GM18517 (cell line): Measurements from ENCODE around the gene STX5.
"Not testable (repeated sequence)": the region's sequence is repeated elsewhere in the genome, so short reads cannot be mapped to it uniquely, and the experiment has no call there.

ENCODE experiments used
- ATAC-seq: cut with Tn5 transposase; IDR thresholded peaks from one replicate; pipeline ENCODE4 v1.9.1; 2021; ENCODE audit warnings: mild to moderate bottlenecking, moderate library complexity; ENCODE audit not compliant: unreplicated experiment

Gene STX5, protein sequence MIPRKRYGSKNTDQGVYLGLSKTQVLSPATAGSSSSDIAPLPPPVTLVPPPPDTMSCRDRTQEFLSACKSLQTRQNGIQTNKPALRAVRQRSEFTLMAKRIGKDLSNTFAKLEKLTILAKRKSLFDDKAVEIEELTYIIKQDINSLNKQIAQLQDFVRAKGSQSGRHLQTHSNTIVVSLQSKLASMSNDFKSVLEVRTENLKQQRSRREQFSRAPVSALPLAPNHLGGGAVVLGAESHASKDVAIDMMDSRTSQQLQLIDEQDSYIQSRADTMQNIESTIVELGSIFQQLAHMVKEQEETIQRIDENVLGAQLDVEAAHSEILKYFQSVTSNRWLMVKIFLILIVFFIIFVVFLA

DNA sequence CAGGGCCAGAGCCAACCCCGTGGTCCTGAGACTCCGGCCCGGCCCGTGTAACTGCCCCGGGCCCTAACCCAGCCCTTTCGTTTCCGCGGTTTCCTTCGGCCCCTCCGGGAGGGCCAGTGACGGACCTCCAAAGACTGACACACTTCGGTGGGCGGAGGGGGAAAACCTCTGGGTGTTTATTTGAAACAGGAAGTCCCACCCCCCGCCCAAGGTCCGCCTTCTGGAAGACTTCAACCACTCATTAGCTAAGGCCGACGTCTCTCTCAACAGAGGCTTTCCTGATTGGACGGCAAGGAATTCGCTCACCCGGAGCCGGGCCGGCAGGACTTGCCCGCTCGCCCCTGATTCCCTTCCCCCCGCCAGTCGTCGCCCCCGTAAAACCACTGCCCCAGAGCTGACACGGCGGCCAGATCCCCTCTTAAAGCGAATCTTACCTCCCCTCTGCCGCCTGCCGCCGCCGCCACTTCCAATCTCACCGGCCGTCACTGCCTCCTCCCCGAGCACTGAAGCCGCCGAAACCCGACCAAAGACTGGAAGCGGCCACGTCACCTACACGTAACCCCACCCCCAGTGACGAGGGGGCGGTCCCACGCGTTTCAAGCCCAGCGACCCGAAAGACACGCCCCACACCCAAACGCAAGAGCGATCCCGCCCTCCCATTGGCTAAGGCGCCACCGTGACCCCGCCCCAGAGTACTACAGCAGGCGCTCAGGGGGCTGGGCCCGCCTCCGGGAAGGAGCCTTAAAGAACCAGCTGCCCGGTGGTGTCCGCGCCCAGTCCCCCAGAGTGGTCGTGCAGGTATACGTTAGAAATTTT, at the start of gene STX5:
STX5 (minus strand) TSS at position 532 of the 816 bp plus-strand sequence. CDS start 808 bp downstream, outside the sequence.
- ATAC-seq = peak; percentile 60

DNA sequence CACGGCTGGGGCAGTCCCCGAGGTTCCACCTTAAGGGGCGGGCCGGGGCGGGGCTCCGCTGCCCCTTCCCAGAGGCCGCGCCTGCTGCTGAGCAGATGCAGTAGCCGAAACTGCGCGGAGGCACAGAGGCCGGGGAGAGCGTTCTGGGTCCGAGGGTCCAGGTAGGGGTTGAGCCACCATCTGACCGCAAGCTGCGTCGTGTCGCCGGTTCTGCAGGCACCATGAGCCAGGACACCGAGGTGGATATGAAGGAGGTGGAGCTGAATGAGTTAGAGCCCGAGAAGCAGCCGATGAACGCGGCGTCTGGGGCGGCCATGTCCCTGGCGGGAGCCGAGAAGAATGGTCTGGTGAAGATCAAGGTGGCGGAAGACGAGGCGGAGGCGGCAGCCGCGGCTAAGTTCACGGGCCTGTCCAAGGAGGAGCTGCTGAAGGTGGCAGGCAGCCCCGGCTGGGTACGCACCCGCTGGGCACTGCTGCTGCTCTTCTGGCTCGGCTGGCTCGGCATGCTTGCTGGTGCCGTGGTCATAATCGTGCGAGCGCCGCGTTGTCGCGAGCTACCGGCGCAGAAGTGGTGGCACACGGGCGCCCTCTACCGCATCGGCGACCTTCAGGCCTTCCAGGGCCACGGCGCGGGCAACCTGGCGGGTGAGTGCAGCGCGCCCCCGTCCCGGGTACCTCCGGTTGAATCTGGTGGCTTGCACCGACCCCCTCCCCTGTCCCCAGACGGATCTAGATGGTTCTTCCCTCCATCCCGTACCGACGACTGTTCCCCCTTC, 49.1 kb upstream of the STX5 start, which contains the start of gene SLC3A2:
SLC3A2 (plus strand) TSS at position 94 of the 776 bp plus-strand sequence; CDS start at position 222, 128 bp downstream.
- peak; percentile 53 for ATAC-seq

DNA sequence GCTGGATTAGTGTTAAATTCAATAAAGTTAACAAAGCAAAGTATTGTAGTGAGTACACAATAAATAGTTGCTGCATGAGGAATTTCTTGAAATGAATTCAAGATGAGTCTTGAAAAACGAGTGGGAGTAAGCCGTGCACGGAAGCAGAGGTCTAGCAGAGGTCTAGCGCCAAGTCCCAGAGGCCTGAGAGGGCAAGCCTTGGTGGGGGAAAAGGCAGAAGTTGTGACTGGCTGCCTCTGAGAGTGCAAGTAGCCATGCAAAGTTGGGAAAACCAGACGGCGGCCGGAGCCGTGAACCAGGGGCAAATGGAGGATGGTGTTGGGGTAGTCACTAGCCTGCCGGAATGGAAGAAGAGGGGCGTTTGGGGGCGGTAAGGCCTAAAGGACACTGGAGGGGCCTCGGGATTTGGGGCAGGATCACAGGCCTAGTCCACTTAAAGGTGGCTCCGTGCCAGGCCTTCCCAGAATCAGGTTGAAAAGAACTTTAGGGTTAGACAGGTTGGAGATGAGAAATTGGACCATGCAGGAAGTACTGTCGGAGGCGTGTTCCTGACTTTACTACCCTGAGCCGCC, 48.5 kb upstream of the STX5 start:
- ATAC-seq = peak; percentile 17

DNA sequence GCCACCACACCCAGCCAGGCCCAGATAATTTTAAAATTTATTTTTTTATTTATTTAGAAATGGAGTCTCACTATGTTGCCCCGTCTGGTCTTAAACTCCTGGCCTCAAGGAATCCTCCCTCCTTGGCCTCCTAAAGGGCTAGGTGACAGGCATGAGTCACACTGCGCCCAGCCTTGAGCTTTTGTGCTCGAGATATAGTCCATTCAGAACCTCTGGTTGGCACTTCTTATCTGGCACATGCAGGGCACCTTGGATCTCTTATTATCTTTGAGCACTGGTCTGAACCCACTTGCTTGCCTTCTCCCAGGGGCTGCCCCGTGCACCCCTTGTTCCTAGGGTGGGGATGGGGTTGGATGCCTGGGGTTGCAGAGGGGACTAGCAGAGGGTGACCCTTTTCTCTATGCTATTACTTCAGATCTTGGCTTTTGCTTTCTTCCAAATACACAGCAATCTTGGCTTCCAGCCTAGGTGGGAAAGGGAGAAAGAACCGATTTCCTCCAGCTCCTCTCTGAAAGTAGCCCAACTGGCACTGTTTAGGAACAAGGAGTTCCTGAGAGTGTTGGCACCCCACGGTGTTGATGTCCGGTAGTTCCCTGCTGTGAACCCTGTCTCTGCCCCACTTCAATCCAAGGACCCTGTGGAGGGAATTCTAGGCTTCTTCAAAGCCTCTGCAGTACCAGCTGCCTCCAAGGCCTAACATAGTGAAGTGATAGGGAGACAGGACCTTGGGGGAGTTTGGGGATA, 47.6 kb upstream of the STX5 start:
- no peak for ATAC-seq

DNA sequence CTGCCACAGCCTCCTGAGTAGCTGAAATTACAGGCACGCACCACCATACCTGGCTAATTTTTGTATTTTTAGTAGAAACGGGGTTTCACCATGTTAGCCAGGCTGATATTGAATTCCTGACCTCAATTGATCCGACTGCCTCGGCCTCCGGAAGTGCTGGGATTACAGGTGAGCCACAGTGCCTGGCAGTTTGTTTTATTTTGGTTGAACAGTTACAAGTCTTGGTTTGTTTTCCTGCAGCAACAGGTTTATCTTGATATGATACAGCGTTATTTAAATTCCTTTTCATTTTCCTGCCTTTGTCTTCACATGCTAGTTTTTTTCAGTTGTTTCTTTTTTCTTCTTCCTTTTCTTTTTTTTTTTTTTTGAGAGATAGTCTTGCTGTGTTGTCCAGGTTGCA, 44.9 kb upstream of the STX5 start:
- no peak for ATAC-seq

DNA sequence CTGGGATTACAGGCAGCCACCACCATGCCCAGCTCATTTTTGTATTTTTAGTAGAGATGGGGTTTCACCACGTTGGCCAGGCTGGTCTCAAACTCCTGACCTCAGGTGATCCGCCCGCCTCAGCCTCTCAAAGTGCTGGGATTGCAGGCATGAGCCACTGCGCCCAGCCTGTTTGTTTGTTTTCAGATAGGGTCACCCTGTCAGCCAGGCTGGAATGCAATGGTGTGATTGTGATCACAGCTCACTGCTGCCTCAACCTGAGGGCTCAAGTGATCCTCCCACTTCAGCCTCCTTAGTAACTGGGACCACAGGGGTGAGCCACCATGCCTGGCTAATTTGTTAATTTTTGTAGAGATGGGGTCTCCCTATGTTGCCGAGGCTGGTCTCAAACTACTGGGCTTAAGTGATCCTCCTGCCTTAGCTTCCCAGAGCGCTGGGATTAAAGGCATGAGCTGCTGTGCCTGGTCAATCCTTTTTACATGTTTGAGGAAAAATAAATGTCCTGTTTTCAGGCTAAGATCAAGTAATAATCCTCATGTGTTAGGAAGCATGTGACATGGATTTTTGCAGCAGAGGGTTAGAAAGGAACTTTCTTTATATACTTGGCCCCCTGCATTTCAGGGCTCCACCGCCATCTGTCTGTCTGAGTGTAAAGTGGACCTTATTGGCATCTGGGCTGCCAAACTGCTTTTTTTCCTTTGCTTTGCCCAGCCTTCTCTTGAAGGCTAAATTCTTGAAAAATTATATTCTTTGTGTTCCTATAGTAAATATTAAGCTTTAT, 44.0 kb upstream of the STX5 start:
- ATAC-seq = no peak

DNA sequence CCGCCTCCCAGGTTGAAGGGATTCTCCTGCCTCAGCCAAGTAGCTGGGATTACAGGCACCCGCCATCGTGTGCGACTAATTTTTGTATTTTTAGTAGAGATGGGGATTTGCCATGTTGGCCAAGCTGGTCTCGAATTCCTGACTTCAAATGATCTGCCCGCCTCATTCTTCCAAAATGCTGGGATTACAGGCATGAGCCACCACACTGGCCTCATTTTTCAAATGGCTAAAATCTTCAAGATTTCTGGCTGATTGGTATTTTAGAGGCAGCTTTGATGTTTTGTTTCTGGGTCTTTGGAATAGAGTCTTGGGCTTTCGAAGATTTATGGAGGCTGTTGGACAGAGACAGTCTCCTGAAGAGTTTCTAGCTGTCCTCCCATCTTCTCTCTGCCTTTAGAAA, 43.0 kb upstream of the STX5 start:
- ATAC-seq = no peak

DNA sequence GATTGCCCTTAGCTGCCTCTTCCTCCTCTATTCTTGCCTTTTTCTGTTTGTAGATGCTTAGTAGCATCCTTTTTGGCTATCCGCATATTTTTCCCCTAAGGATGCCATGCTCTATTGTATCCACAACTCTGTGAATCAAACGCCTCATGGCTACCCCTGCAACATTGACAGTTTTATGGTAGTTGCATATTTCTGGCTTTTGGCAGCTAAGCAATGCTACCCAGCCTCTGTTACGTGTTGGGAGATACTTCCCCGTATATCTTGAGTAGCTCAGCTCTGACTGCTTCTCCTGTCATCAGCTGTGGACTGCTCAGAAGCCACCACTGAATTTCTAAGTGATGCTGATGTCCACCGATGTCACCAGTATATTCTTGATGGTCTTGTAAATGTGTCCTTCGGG, 33.8 kb upstream of the STX5 start:
- ATAC-seq = no peak

DNA sequence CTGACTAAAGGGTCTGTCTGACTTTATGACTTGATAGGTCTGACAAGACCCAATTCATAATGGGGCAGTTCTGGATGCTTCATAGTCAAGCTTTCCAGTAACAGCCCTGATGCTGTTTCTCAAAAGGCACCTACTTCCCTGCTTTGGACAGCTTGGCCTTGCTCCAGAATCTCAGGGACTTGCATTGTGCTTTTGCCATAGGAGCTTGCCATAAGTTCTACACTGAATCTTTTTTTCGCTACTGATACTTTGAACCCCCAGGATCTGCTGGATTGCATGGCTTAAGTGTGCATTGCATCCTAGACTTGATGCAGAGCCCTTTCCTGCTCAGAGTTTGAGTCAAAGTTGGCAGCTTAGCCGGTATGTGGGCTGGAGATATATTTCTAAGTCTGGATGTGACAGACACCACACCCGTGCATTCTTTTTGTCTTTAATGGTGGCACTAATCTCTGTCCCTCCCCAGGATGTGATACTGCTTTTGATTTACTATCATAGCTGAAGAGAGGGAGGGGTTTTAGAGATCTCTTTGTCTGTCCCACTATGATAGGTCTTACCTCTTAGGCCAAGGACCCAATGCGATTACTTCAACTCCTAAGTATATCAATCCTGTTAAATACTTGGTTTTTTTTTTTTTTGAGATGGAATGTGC, 32.0 kb upstream of the STX5 start:
- ATAC-seq = no peak

DNA sequence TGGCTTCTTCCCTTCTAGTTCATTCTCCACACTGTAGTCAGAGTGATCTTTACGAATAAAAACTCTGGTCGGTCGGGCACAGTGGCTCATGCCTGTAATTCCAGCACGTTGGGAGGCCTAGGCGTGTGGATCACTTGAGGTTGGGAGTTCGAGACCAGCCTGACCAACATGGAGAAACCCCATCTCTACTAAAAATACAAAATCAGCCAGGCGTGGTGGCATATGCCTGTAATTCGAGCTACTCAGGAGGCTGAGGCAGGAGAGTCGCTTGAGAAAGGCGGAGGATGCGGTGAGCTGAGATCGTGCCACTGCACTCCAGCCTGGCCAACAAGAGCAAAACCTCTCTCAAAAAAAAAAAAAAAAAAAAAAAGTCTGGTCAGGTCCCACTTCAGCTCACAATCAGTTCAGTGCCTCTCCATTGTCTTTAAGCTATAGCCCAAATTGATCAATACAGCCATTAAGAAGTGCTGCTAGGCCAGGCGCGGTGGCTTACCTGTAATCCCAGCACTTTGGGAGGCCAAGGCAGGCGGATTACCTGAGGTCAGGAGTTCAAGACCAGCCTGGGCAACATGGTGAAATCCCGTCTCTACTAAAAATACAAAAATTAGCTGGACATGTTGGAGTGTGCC, 29.8 kb upstream of the STX5 start:
- not testable (repeated sequence) for ATAC-seq

DNA sequence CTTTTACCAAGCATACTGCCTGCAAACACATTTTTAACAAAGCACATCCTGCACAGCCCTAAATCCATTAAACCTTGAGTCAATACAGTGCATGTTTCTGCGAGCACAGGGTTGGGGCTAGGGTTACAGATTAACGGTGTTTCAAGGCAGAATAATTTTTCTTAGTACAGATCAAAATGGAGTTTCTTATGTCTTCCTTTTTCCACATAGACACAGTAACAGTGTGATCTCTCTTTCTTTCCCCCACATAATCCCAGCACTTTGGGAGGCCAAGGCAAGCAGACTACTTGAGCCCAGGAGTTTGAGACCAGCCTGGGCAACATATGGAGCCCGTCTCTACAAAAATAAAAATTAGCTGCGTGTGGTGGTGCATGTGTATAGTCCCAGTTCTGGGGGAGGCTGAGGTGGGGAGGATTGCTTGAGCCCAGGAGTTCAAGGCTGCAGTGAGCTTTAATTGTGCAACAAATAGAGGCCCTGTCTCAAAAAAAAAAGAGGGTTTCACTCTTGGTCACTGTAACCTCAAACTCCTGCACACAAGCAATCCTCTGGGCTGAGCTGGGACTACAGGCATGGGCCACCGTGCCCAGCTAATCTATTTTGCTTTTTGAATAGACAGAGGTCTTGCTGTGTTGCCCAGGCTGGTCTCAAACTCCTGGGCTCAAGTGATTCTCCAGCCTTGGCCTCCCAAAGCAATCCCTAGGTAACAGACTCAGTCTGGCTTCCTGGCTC, 29.1 kb upstream of the STX5 start:
- ATAC-seq = no peak

DNA sequence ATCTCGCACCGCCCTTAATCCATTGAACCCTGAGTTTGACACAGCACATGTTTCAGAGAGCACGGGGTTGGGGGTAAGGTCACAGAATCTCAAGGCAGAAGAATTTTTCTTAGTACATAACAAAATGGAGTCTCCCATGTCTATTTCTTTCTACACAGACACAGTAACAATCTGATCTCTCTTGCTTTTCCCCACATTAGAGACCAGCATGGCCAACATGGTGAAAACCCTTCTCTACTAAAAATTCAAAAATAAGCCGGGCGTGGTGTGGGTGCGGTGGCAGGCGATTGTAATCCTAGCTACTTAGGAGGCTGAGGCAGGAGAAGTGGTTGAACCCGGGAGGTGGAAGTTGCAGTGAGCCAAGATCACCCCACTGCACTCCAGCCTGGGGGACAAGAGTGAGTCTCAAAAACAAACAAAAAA, 27.4 kb upstream of the STX5 start:
- ATAC-seq = not testable (repeated sequence)

DNA sequence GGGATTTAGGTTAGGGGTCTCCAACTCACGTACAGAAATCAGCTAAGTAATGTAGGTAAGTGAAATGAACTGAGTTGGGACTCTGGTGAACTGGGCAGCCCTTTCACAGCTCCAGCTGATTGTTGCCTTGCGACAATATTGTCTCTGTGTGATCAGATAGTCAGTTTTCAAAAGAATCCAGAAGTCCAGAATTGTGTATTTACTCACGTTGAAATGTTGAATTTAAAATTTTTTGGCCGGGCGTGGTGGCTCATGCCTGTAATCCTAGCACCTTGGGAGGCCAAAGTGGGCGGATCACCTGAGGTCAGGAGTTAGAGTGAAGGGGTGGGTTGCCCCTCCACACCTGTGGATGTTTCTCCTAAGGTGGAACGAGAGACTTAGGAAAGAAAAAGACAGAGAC, 26.4 kb upstream of the STX5 start:
- ATAC-seq = no peak

DNA sequence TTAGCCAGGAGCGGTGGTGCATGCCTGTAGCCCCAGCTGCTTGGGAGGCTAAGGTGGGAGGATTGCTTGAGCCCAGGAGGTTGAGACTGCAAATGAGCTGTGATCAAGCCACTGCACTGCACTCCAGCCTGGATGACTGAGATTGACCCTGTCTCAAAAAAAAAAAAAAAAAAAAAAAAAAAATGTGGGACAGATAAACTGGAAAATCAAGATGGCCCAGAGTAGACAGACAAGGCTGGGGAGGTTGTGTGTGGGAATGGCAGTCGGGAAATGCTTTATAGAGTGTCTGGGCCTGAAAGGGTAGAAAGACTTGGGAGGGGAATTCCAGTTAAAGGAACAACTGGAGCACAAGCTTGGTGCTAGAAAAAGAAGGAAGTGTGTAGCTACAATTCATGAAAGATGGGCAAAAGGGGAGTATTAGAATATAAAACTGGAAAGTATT, 25.7 kb upstream of the STX5 start:
- ATAC-seq = no peak

DNA sequence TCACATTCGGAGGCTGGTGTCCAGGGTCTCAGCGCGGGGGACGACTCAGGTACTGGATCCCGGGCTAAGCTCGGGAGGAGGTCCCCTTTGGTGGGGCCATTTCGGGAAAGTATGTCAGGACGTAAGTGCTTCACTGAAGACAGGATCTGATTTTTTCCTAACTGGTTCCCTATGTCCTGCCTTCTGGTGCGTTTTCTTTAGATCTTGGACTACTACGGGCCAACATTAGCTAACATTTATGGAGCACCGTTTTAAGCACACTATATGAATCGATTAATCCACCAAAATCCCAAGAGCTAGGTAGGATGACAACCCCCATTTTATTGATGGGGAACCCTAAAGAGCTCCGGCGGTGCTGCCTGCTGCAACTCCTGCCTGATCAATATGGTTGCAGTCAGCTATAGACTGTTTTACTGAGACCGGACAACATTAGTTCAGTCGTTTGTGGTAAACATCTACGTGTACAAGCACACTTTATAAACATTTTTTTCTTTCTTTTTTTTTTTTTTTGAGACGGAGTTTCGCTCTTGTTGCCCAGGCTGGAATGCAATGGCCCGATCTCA, 24.6 kb upstream of the STX5 start:
- no peak for ATAC-seq

DNA sequence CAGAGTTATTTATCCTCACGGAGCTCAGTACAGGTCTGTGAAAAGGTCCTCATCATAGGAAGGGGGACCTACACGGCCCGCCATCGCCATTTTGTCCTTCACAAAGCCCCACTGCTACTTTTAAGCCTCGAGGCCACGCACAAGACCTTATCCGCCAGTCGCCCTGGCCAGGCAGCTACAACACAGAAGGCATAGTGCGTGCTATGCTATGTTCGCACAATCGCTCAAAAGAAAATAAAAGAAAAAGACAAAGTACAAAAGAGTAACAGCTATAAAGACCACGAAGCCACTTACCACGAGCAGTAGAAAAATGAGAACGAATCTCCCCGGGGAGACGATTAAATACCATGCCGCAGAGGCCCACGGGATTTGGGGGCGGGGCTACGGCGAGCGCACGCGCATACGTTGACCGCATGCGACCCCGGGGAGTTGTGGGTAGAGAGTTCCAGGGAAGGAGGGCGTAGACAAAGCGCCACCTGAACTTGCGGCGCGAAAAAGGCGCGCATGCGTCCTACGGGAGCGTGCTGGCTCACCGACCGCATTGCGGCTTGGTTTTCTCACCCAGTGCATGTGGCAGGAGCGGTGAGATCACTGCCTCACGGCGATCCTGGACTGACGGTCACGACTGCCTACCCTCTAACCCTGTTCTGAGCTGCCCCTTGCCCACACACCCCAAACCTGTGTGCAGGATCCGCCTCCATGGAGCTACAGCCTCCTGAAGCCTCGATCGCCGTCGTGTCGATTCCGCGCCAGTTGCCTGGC, 23.9 kb upstream of the STX5 start:
- peak; percentile 85 for ATAC-seq
